Progenitor cell of endocrine pancreas (in vitro differentiated cells): Measurements from ENCODE around the gene SMIM5. TPM values are rescaled to one million over a fixed set of nuclear protein-coding genes. Genes with fewer than 3 reads are reported as not detected.

Source experiments
- DNase-seq: peaks from one replicate; pipeline ENCODE4 v3.0.0; 2021; ENCODE audit warnings: low spot score; ENCODE audit not compliant: unreplicated experiment
- H3K27ac Mint-ChIP-seq: 2 replicates; pipeline ENCODE4 v1.8.0; 2021; ENCODE audit warnings: mild to moderate bottlenecking, moderate library complexity, mixed read lengths
- H3K27me3 Mint-ChIP-seq: 2 replicates; pipeline ENCODE4 v1.8.0; 2021; ENCODE audit warnings: mixed read lengths
- H3K36me3 Mint-ChIP-seq: 2 replicates; pipeline ENCODE4 v1.8.0; 2022; ENCODE audit warnings: mixed read lengths; ENCODE audit not compliant: insufficient read depth
- H3K4me1 Mint-ChIP-seq: 2 replicates; pipeline ENCODE4 v1.8.0; 2021; ENCODE audit warnings: low read depth, mixed read lengths
- H3K4me3 Mint-ChIP-seq: 2 replicates; pipeline ENCODE4 v1.8.0; 2021; ENCODE audit warnings: low read depth, mild to moderate bottlenecking, moderate library complexity, mixed read lengths
- H3K9me3 Mint-ChIP-seq: 2 replicates; pipeline ENCODE4 v1.8.0; 2021; ENCODE audit warnings: low read depth, mixed read lengths
- CTCF ChIP-seq: fragments of 200-600 bp; sonication (generic); IDR thresholded peaks from one replicate; pipeline ENCODE4 v1.5.0; 2021; ENCODE audit warnings: antibody characterized with exemption, mild to moderate bottlenecking; ENCODE audit not compliant: unreplicated experiment
- total RNA-seq: library from RNA; stranded (reverse); gene quantifications from 2 replicates; pipeline ENCODE4 v1.2.1, GENCODE V29; 2021

The SMIM5 gene
- total RNA-seq, 1 donor from 2014 or later = 4.4 TPM

DNA sequence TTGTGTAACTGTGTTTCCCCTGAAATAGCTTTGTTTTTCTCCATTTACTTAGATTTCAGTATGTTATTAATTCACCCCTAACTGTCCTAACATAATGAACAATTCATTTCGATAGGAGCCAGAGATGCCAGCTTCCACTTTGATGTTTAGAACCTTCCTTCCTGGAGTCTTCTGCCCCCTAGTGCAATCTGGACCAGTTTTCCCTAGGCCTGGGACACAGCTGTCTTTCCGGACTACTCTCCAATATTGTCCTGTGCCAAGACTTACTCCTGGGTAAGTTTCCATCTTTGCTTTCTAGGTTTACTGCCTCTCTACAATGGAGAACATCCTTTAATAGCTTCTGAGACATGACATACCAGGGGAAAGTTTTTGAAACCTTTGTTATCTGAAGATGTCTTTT lies 20.9 kb downstream of the SMIM5 start:
- no peaks in the 10 kb centered on the region for H3K27me3 Mint-ChIP-seq
- H3K4me3 Mint-ChIP-seq = no peak overlapping the region
- TF ChIP-seq CTCF = no peak
- no peak overlapping the region for H3K27ac Mint-ChIP-seq
- H3K4me1 Mint-ChIP-seq = no peaks in the 10 kb centered on the region
- peaks cover 22% of the 10 kb centered on the region for H3K36me3 Mint-ChIP-seq
- no peak for DNase-seq
- H3K9me3 Mint-ChIP-seq = no peaks in the 10 kb centered on the region

GRCh38 chr17:75658237-75658636 lies 25.0 kb downstream of the SMIM5 start:
- H3K36me3 Mint-ChIP-seq = peaks cover 8% of the 10 kb centered on the region
- no peak overlapping the region for H3K4me3 Mint-ChIP-seq

GRCh38 chr17:75661531-75661930 lies 28.3 kb downstream of the SMIM5 start:
- H3K27ac Mint-ChIP-seq = no peak overlapping the region
- H3K27me3 Mint-ChIP-seq = no peaks in the 10 kb centered on the region

More at GRCh38 chr17:75658237-75658636, 25.0 kb downstream of the SMIM5 start:
- H3K9me3 Mint-ChIP-seq = no peaks in the 10 kb centered on the region
- H3K27ac Mint-ChIP-seq = no peak overlapping the region
- no peaks in the 10 kb centered on the region for H3K4me1 Mint-ChIP-seq
- TF ChIP-seq CTCF = no peak
- DNase-seq = no peak
- no peaks in the 10 kb centered on the region for H3K27me3 Mint-ChIP-seq

DNA sequence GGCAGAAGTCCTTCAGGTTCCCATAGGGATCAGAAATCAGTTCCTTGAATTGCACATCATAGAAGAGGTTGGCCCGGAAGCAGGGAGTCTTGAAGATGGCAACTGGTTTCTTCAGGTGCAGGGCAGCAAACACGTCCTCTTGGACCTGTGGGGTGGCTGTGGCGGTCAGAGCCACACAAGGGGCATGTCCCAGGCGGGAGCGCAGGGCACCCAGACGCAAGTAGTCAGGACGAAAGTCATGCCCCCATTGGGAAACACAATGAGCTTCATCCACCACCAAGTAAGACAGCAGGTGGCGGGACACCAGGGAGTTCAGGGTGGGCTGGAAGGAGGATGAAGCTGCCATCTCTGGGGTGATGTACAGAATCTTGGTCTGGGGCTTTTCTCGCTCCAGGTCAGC lies 29.3 kb downstream of the SMIM5 start:
- DNase-seq = no peak
- Mint-ChIP-seq H3K9me3 (no peaks in the 10 kb centered on the region), H3K27me3 (no peaks in the 10 kb centered on the region), H3K4me1 (peaks cover 5% of the 10 kb centered on the region), H3K36me3 (no peaks in the 10 kb centered on the region), H3K27ac (no peak overlapping the region), H3K4me3 (no peak overlapping the region)
- no peak for TF ChIP-seq CTCF

More at GRCh38 chr17:75661531-75661930, 28.3 kb downstream of the SMIM5 start:
- Mint-ChIP-seq H3K4me3 (no peak overlapping the region), H3K9me3 (no peaks in the 10 kb centered on the region), H3K4me1 (peaks cover 5% of the 10 kb centered on the region), H3K36me3 (peaks cover 6% of the 10 kb centered on the region)
- no peak for DNase-seq
- no peak for TF ChIP-seq CTCF

DNA sequence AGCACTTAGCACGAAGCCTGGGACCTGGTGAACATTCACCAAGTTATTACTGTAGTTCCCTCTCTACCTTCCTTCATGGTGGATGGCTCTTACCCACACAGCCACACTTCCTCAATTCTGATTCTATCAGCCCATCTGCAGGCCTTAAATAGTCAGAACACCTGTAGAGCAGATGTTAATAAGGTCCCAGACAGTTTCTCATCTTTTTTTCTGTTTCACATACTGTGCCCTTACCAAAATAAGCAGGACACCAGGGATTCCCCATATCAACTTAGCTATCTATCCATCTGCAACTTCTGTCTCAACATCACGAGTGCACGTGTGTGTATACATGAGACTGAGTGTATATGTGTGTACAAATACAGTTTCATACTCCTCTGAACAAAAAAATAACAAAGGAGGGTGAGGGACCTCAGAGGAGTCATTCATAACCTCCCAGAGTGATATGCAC lies 30.9 kb downstream of the SMIM5 start:
- H3K9me3 Mint-ChIP-seq = no peaks in the 10 kb centered on the region
- H3K4me3 Mint-ChIP-seq = no peak overlapping the region
- H3K4me1 Mint-ChIP-seq = peaks cover 9% of the 10 kb centered on the region
- H3K27ac Mint-ChIP-seq = no peak overlapping the region
- peaks cover 6% of the 10 kb centered on the region for H3K36me3 Mint-ChIP-seq
- no peak for DNase-seq
- TF ChIP-seq CTCF = no peak
- no peaks in the 10 kb centered on the region for H3K27me3 Mint-ChIP-seq
